Measurements from ENCODE around the gene TRIM8.

DNA sequence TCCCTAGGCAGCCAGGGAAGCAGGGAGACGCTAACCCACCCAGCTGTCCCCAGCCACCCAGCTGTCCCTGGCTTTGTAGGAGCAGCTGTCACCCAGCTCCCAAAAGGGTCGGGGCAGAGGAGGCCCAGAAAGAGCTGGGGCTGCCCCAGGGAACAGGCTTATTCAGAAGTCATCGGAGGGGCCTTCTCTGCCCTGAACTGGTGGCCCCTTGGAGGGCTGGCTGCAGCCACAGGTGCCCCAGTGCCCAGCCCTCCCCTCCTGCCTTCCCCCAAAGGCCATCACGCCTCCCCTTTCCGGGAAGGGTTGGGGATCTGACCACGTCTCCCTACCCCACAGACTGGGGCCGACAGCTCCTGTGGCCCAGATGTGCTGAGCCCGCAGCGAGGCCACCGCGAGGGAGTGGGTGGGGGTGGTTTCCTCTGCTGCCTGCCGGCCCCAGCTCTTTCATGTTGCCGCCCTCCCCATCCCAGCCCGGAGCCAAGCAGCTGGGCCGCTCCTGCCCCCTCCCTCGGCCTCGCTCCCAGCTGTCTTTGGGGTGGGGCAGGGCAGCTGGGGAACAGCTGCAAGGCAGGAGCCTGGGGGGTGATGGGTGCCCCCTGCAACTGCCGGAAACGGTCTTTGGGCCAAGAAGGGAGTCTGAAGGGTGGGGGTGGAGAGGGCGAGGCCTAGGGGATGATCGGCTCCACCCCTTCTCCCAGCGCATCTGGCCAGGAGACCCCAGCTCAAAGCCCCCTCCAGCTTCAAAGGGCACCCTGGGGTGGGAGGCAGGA, 16.8 kb downstream of the TRIM8 start:
- TF ChIP-seq, protein P1, sequence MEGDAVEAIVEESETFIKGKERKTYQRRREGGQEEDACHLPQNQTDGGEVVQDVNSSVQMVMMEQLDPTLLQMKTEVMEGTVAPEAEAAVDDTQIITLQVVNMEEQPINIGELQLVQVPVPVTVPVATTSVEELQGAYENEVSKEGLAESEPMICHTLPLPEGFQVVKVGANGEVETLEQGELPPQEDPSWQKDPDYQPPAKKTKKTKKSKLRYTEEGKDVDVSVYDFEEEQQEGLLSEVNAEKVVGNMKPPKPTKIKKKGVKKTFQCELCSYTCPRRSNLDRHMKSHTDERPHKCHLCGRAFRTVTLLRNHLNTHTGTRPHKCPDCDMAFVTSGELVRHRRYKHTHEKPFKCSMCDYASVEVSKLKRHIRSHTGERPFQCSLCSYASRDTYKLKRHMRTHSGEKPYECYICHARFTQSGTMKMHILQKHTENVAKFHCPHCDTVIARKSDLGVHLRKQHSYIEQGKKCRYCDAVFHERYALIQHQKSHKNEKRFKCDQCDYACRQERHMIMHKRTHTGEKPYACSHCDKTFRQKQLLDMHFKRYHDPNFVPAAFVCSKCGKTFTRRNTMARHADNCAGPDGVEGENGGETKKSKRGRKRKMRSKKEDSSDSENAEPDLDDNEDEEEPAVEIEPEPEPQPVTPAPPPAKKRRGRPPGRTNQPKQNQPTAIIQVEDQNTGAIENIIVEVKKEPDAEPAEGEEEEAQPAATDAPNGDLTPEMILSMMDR (IDR thresholded peaks at IDR 0.05): no peak
- no peak for TF ChIP-seq POLR2A (IDR thresholded peaks at IDR 0.05)

All from lower leg skin (tissue), 3 donors.